NCI-H345 treated with DMSO at 0.1 percent for 48 hours (cell line): Measurements from ENCODE around the gene TRIP10.
"Not testable (repeated sequence)": the region's sequence is repeated elsewhere in the genome, so short reads cannot be mapped to it uniquely, and the experiment has no call there.

Source experiments
- DNase-seq: peaks from one replicate; lab custom pipeline; 2025; ENCODE audit not compliant: unreplicated experiment; lab: John Stamatoyannopoulos, UW

TRIP10 gene

DNA sequence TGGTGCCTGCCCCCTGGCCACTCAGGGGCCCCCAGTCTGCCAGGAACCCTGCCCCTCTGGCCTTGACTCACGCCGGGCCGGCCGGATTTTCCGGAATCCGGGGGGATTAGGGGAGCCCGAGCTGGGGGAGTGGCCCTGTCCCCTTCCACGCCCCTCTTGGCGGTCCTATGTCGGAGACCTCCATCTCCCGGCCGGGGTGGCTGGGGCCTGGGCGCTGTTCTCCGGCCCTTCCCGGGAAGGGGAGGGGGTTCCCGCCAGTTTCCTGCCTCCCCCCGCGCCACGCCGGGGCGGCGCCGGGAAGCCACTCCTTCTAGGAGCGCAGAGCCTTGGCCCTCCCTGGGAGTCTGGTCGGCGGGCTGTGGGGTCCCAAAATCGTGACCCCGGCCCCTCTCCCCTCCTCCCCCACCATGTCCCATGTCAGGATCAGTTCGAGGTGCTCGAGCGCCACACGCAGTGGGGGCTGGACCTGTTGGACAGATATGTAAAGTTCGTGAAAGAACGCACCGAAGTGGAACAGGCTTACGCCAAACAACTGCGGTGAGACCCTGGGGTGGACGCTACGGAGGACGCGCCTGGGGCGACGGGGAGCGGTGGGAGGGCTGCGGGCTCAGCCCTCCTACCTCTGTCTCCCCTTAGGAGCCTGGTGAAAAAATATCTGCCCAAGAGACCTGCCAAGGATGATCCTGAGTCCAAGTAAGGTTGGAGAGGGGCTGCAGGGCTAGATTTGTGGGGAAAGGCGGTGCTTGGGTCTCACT, 1.3 kb downstream of the TRIP10 start:
- no peak for DNase-seq

DNA sequence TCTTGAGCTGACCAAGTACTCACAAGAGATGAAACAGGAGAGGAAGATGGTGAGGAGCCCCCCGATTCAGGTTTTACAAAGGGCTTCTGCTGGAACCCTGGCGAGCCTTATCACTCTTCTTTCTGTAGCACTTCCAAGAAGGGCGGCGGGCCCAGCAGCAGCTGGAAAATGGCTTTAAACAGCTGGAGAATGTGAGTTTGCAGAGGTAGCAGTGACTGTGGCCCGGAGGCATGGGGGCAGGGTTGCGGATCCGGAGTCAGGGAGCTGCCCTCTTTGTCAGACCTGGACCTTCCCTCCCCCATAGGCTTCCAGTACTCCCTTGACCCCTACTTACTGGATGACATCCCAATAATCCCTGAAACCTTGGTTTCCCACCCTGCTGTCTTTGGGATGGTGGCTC, 3.6 kb downstream of the TRIP10 start:
- no peak for DNase-seq

DNA sequence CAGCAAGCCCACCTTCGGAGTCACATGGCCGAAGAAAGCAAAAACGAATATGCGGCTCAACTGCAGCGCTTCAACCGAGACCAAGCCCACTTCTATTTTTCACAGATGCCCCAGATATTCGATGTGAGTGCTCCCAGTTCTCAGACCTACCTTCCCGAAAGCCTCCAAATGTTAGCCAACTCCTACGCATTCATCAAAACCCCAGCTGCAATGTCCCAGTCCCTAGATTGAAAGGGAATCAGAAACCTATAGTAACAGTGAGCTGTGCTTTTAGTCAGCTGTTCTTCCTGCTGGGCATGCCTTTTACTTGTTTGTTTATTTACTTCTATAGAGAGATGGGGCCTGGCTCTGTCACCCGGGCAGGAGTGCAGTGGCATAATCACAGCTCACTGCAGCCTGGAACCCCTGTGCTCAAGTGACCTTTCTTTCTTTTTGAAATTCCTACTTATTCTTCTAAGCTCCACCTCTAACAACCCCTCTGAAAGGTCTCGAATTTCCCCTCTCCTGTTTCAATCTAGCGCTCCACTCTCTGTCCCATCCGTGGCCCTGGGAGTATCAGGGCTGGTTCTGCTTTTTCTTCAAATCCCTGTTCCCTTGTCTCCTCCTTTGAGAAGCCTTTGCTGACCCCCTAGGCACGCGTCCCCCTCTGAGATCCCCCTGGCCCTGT, 4.4 kb downstream of the TRIP10 start:
- no peak for DNase-seq

DNA sequence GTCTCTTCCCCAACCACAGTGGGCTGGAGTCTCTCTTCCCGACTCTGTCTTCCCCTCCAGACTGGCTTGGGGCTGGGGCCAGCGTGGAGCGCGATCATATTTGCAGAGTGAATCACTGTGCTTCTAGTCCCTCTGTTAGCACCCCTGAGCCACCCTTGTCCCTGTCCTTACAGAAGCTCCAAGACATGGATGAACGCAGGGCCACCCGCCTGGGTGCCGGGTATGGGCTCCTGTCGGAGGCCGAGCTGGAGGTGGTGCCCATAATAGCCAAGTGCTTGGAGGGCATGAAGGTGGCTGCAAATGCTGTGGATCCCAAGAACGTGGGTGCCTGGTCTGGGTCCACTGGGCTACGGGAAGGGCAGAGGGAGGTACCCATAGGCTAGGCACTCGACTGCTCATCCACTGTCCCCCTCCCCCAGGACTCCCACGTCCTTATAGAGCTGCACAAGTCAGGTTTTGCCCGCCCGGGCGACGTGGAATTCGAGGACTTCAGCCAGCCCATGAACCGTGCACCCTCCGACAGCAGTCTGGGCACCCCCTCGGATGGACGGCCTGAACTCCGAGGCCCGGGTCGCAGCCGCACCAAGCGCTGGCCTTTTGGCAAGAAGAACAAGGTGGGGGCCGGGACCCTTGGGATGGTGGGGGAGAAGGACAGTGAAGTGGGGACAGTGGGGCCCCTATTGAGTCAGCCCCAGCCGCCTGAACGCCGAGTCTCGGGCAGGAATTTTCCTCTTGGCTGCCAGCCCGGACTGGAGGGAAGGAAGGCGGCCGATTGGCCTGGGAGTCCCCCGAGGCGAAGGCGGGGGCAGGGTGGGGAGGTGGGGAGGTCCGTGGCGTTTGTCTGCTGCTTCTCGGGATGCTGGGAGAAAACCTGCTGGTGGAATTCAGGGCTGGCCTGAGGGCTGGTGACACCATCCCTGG, 5.2 kb downstream of the TRIP10 start:
- DNase-seq = no peak

DNA sequence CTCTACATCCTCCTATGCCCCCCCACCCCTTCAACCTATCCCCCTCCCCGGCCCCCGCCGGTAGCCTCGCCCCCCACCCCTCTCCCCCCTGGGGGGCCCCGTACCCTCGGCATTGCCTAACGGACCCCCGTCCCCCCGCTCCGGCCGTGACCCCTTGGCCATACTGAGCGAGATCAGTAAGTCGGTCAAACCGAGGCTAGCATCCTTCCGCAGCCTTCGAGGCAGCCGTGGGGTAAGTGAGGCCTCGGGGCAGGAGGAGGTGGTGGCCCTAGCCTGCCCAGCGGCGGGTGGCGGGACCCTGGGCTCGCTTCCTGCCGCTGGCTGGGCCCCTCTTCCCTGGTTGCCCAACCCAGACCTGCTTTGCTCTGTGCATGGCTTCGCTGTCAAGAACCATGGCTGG, 6.5 kb downstream of the TRIP10 start:
- DNase-seq = no peak

DNA sequence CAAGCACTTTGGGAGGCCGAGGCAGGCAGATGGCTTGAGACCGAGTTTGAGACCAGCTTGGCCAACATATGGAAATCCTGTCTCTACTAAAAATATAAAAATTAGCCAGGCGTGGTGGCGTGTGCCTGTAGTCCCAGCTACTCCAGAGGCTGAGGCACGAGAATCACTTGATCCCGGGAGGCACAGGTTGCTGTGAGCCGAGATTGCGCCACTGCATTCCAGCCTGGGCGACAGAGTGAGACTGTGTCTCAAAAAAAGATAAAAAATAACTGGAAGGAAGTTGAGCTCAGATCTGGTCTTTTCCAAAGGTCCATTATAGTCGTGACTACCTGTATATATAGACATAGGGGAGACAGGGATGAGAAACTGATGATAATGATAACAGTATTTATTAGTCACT, 9.1 kb downstream of the TRIP10 start:
- not testable (repeated sequence) for DNase-seq

DNA sequence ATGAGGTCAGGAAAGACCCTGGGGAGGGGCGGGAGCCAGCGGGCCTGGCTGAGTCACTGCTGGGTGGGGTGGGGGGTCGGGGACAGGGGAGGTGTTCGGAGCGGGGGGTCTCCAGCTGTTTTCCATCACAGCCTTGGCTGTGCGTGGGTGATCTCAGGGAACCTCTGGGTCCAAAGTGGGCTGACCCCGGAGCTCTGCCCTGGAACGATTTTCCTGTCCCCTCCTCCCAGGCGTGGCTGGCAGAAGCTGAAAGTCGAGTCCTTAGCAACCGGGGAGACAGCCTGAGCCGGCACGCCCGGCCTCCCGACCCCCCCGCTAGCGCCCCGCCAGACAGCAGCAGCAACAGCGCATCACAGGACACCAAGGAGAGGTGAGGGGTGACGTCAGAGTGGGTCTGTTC, 10.6 kb downstream of the TRIP10 start:
- DNase-seq = no peak

DNA sequence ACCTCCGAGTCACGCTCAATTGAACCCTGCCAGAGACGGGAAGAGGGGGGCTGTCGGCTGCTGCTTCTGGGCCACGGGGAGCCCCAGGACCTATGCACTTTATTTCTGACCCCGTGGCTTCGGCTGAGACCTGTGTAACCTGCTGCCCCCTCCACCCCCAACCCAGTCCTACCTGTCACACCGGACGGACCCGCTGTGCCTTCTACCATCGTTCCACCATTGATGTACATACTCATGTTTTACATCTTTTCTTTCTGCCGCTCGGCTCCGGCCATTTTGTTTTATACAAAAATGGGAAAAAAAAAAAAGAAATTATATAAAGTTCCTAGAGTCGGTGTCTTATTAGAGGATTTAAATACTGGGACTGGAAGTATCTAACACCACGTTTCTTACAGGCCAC, 11.7 kb downstream of the TRIP10 start:
- DNase-seq = no peak

DNA sequence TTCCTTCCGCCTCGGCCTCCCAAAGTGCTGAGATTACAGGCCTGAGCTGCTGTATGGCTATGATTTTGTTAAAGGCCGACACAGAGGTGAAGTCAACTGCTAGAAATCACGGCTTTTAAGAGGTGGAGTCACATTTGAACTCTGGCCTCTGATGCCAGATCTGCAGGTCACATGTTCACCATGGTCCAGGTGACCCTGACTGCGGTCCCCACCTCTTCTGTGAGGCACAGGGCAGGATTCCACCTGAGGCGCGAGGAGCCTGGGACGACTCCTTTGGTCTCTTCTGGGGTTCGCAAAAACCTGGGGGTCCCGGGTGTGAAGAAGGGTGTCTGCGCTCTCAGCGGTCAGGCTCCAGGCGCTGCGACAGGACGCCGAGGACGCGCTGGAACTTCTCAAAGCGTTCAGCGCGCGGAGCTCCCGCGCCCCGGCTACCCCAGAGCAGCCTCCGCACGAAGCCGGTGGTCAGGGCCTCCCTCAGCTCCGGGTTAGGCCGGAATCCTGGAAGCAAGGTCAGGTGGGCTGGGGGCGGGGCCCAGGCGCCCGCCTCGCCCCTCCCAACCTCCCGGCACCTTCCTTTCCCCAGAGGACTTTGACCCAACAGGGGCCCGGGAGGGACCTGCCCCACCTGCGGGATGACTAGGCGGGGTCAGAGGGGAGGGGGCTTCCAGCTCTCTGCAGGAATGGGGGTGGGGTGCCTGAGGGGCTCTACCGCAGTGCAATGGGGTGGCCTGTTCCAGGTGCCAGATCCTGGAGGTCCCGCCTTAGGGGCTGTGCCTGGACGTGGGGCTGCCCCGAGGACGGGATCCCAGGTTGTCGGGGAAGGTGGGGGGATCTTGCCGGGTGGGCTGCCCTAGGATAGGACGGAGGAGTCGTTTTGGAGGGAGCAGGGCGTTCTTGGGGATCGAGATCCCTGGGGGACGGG, 13.0 kb downstream of the TRIP10 start:
- DNase-seq = no peak

DNA sequence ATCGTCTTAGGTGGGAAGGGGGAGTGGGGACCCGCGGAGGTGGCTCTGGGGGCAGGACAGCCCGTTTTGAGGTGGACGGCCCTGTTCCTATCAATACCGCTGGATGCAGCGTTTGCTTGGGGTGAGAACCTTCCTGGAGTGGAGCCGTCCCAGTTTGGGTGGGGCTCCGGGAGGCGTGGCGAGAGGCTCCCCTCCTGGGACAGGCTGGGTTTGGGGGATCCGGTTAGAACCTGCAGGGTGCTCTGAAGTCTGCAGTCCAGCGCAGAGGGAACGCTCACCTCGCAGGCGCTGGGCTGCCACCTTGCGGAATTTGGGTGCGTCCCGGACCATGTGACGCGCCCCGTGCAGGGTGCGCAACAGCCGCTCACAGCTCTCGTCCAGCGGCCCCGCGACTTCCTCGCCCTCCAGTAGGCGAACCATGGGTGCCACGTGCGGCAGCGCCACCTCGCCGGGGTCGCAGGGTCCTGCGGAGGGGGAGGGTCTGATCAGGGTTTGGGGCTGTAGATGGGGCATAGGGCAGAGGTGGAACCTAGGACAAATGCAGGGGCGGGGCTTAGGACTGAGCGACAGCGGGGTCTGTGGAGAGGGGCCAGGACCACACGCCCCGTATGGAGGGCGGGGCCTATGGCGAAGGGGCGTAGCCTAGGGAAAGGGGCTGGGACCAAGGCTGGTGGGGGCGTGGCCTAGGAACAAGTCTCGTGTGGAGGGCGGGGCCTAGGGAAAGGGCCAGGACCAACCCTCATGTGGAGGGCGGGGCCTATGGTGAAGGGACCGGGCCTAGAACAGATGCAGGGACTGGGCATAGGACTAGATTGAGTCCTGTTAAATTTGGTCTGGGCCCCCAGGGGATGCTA, 13.9 kb downstream of the TRIP10 start:
- DNase-seq = no peak

DNA sequence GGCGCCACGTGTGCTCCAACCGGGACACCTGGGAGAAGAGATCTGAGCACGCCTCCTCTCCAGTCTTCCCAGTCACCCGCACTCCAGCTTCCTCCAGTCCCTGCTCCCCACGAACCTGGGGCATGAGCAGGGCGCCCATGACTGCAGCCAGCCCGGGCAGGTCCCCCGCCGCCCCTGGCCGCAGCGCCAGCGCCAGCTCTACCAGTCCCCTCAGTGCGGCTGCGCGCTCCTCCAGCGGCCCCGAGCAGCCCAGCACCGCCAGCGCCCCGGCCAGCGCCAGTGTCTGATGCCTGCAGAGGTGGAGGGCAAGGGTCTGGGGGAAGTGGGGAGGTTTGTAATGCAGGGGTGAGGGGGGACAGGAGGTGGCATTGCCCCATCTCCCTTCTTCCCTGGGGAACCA, 14.7 kb downstream of the TRIP10 start:
- DNase-seq = no peak

DNA sequence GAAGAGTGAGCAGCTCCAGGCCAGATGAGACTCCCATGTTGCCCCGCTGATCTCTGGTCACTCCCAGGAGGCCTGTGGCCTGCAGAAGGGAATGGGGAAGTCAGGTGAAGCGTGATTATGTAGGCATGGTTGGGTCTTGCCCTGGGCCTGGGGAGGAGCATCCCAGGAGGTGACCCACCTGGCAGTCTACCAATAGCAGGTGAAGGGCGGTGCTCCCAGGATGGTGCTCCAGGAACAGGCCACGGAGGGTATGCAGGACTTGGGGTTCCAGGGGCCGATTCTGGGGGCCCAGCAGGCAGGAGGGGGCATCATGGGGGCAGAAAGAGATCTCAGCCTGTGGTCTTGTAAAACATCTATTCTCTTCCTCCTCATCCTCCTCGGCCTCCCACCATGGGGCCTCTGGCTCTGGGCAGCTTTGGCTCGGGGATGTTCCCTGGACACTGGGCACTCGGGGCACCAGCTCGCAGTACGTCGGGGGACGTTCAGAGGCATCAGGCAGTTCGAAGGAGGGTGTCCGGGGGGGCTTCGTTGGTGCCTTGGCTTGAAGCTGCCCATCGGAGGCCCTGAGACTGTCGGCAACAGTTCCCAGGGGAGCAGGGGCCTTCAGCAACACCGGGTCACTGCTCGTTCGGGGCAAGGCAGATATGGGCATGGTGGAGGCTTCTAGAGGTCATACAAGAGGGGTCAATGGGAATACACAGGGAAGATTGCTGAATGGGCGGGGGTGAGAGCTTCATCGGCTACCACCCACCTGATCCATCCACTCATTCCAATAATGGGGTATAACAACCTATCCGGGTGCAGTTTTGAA, 15.4 kb downstream of the TRIP10 start:
- no peak for DNase-seq

DNA sequence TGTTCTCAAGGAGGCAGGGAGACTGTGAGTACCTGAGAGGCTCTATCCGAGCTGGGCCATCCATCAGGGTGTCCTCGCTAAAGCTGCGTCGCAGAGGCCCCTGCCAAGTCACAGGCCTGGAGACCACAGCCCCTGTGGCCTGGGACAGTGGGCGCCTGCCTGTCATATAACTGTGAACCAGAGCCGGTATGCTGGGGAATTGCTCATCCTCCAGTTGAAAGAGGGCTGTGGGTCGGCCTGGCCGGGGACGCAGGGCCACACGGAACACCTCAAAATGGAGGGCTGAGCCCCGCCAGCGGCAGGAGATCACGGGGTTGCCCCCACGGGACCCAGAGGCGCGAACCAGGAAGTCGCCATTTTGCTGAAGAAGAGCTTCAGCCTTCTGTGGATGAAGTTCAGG, 21.1 kb downstream of the TRIP10 start:
- no peak for DNase-seq

DNA sequence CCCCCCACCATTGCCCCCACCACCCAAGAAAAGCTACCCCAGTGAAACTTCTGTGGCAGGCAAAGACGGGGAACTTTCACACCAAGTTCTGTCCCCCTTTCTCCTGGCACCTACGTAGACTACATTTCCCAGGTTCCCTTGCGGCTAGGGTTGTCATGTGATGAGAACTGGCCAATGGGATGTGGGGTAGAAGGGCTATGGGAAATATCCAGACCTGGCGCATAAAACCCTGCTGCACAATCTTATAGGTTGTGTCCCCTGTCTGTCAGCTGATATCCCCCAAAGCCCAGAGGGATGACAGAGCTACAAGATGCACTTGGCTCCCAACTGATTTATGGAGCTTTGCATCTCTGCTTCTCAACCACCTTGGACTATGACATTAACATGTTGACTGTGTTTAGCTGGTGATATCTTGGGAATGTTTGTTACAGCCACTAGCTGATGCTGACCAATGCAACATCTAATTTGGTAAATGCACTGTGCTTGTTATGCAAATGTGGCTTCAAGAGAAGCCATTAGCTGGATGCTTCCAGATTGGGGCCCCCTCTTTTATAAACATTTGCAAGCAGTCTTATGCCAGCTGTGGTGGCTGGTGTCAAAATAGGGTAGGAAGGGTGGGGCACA, 21.7 kb downstream of the TRIP10 start:
- DNase-seq = no peak

DNA sequence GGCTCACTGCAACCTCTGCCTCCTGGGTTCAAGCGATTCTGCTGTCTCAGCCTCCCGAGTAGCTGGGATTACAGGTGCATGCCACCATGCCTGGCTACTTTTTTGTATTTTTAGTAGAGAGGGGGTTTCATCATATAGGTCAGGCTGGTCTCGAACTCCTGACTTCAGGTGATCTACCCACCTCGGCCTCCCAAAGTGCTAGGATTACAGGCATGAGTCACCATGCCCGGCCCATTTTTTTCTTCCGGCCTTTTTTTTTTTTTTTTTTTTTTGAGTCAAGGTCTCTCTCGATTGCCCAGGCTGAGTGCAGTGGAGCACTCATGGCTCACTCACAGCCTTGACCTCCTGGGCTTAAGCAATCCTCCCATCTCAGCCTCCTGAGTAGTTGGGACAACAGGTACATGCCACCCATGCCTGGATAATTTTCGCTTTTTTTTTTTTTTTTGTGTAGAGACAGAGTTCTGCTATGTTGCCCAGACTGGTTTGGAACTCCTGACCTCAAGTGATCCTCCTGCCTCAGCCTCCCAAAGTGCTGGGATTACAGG, 22.8 kb downstream of the TRIP10 start:
- DNase-seq = not testable (repeated sequence)

DNA sequence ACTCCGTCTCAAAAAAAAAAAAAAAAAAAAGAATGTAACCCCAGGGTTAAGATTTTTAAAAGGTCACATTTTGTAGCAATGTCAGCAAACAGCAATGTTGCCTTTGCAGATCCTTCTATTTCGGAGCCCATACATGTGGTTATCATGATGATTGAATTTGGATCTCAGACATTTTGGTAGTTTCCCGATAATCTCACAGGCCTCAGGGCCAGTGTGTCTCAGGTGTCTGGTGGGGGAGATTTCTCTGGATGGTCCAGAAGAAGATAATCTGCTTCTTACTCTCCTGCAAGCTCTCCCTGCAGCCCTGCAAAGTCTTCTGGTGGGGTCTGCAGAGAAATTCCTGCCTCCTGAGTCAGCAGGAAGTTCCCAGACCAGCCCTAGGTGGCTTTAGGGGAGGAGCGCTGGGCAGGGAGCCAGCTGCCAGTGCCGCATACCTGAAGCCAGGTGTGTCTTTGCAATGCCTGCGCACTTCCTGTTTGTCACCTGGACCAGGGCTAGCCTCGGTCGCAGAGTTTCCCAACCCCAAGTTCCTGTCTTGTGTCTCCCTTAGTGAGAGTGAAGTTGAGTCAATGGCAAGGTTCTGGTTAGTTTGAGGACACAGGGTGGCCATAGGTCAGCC, 26.4 kb downstream of the TRIP10 start:
- DNase-seq = no peak

DNA sequence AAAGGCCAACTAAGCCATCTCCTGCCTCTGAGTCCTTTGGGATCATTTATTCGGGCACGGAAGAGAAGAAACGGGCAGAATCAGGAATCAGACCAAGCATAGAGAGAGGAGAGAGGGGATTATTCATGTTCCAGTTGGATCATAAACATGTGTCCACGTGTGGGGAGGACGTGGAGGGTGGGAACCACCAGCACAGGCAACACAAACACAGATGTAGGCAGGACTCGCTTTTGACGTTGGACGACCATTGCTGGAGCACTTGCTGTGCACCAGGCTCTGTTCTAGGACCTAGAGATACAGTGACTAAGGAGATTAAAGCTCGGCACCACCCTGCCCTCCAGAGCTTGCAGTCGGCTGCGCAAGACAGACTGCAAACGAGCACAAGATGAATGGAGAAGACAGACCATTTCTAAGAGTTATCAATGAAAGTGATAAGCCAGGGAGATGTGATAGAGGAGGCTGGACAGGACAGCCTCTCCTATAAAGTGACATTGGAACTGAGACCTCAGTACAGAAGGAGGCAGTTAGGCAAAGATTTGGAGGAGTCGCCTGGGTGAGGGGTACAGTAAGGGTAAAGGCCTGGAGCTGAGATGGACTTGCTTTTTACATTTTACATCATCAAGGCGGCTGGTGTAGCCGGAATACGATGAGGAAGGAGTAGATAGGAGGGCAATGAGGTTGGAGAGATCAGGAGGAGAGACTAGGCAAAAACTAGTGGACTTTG, 27.0 kb downstream of the TRIP10 start:
- DNase-seq = no peak
